GM12874 (cell line): ENCODE measurements around the gene SLC14A1.

Experiments
- CTCF ChIP-seq: IDR thresholded peaks from 2 replicates; pipeline ENCODE4 v1.5.1; 2011; ENCODE audit warnings: low read depth, mild to moderate bottlenecking, control low read depth, low read length, moderate library complexity; ENCODE audit not compliant: insufficient read depth

SLC14A1 gene

GRCh38 chr18:45787346-45787745, 63.4 kb downstream of the SLC14A1 start:
- no peak for TF ChIP-seq CTCF

DNA sequence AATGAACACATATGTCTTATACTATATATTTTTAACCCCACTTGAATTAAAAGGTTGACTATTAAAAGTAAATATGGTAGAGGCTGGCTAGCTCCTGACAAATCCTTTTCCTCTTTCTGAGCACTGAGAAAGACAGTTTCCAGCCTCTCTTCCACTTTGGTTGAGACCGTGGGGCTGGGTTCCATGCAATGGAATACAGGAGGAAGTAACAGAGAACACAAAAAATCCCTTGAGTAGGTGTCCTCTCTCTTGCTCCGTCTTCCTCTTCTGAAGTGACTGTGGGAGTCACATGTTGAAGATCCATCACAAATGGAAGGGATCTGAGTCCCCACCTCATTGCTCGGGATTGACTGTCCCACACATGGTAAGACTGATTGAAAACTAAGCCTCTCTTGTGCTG, 64.9 kb downstream of the SLC14A1 start:
- no peak for TF ChIP-seq CTCF

DNA sequence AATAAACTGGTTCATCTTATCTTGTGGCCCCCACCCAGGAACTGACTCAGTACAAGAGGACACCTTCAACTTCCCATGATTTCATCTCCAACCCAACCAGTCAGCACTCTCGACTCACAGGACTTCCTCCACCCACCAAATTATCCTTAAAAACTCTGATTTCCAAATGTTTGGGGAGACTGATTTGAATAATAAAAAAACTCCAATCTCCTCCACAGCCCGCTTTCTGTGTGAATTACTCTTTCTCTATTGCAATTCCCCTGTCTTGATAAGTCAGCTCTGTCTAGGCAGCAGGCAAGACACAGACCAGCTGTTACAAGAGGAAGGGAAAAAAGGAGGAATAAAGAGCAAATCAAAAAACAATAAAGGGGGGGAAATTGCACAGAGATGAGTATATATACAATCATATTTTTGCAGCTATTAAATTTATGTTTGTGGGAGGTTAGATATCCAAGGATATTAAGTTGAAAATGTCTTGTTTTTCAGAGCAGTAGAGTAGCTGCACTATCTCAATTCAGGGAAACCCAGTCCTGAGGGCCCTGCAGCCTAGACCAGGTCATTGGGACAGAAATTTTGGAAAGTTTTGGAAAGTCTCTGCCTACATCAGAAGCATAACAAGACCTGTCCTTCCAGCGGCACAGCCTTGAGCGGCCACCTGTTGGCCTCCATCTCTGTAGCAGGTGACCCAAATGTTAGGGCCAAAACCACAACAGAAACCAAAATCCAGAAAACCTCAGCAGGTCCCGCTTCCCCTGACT, 68.7 kb downstream of the SLC14A1 start:
- no peak for TF ChIP-seq CTCF

- TF ChIP-seq CTCF = no peak
Observed at GRCh38 chr18:45793264-45793965, 69.4 kb downstream of the SLC14A1 start.

- TF ChIP-seq CTCF = no peak
Observed at GRCh38 chr18:45801416-45802004, 77.5 kb downstream of the SLC14A1 start.
